IMR-90 (cell line): ENCODE results near the gene GRB14. TPM values are rescaled to one million over a fixed set of nuclear protein-coding genes. Genes with fewer than 3 reads are reported as not detected.

ENCODE experiments used
- ATAC-seq: fragments of 200-7000 bp; cut with Tn5 transposase; 2 replicates; pipeline ENCODE4 v1.9.1; 2020; ENCODE audit warnings: low read depth, mild to moderate bottlenecking, moderate library complexity
- BruUV-seq: library from RNA; stranded (reverse); fragments of 400-500 nt; replicated peaks from 2 replicates; lab custom pipeline; 2021; lab: Mats Ljungman, UMichigan
- CTCF ChIA-PET: fragments of 300-600 bp; formaldehyde crosslinking; extraction: SDS; loops from one replicate; lab custom pipeline; 2021; ENCODE audit warnings: antibody characterized with exemption; lab: Yijun Ruan, JAX
- POLR2A ChIA-PET: fragments of 300-600 bp; sonication (Branson Sonifier 250); formaldehyde crosslinking; loops from one replicate; lab custom pipeline; 2022; ENCODE audit warnings: antibody characterized with exemption; ENCODE audit not compliant: unreplicated experiment; lab: Charles Lee
- DNase-seq: peaks from one replicate; pipeline ENCODE4 v3.0.0; 2013
- H2AFZ ChIP-seq: replicated peaks from 2 replicates; pipeline ENCODE3; 2013; ENCODE audit warnings: low read length, mild to moderate bottlenecking; ENCODE audit not compliant: poor library complexity
- H2AK5ac ChIP-seq: 2 replicates; pipeline ENCODE4 v1.6.1; 2013; ENCODE audit warnings: low read depth, low read length, inconsistent platforms
- H2AK9ac ChIP-seq: replicated peaks from 2 replicates; pipeline ENCODE3; 2013; ENCODE audit warnings: mild to moderate bottlenecking, low read depth, low read length, moderate library complexity; ENCODE audit not compliant: poor library complexity
- H2BK120ac ChIP-seq: 2 replicates; pipeline ENCODE4 v1.6.1; 2013; ENCODE audit warnings: low read depth, low read length, inconsistent platforms
- H2BK15ac ChIP-seq: 3 replicates; pipeline ENCODE4 v1.6.1; 2013; ENCODE audit warnings: low read depth, low read length, inconsistent platforms
- H2BK20ac ChIP-seq: 2 replicates; pipeline ENCODE4 v1.6.1; 2013; ENCODE audit warnings: low read depth, mild to moderate bottlenecking, inconsistent platforms, low read length, moderate library complexity
- H2BK5ac ChIP-seq: 2 replicates; pipeline ENCODE4 v1.6.1; 2013; ENCODE audit warnings: mild to moderate bottlenecking, low read depth, low read length, inconsistent platforms; ENCODE audit not compliant: poor library complexity, severe bottlenecking
- H3K14ac ChIP-seq: replicated peaks from 2 replicates; pipeline ENCODE4 v1.6.1; 2013; ENCODE audit warnings: low read depth, low read length, inconsistent platforms
- H3K18ac ChIP-seq: 2 replicates; pipeline ENCODE4 v1.6.1; 2013; ENCODE audit warnings: low read depth, low read length, control low read depth
- H3K23ac ChIP-seq: 2 replicates; pipeline ENCODE4 v1.6.1; 2013; ENCODE audit warnings: low read depth, low read length, inconsistent platforms
- H3K27ac ChIP-seq: 2 replicates; pipeline ENCODE4 v1.5.1; 2013; ENCODE audit warnings: mild to moderate bottlenecking, control low read depth, low read length; ENCODE audit not compliant: insufficient read depth
- H3K27me3 ChIP-seq: 2 replicates; pipeline ENCODE4 v1.6.1; 2013; ENCODE audit warnings: low read length; ENCODE audit not compliant: control insufficient read depth, insufficient read depth
- H3K36me3 ChIP-seq: 2 replicates; pipeline ENCODE4 v1.6.1; 2013; ENCODE audit warnings: low read length, mixed read lengths; ENCODE audit not compliant: control insufficient read depth, insufficient read depth
- H3K4ac ChIP-seq: 2 replicates; pipeline ENCODE4 v1.6.1; 2013; ENCODE audit warnings: low read depth, low read length, inconsistent platforms
- H3K4me1 ChIP-seq: 2 replicates; pipeline ENCODE4 v1.6.1; 2013; ENCODE audit warnings: low read length, mixed read lengths; ENCODE audit not compliant: control insufficient read depth, insufficient read depth
- H3K4me2 ChIP-seq: 2 replicates; pipeline ENCODE4 v1.6.1; 2013; ENCODE audit warnings: low read depth, mild to moderate bottlenecking, control low read depth, low read length, moderate library complexity
- H3K4me3 ChIP-seq: 2 replicates; pipeline ENCODE4 v1.5.1; 2013; ENCODE audit warnings: low read depth, mild to moderate bottlenecking, control low read depth, low read length, moderate library complexity; ENCODE audit not compliant: insufficient read depth
- H3K56ac ChIP-seq: 2 replicates; pipeline ENCODE4 v1.6.1; 2013; ENCODE audit warnings: low read length, inconsistent platforms; ENCODE audit not compliant: insufficient read depth; ENCODE audit errors: extremely low read depth
- H3K79me1 ChIP-seq, 2 experiments: 2 replicates each; pipeline ENCODE4 v1.6.1; 2013; ENCODE audit warnings: low read length in 2 of 2, inconsistent platforms in 1 of 2, low read depth in 1 of 2
- H3K9ac ChIP-seq: 2 replicates; pipeline ENCODE4 v1.6.1; 2013; ENCODE audit warnings: low read depth, low read length, control low read depth
- H3K9me1 ChIP-seq: 2 replicates; pipeline ENCODE4 v1.6.1; 2013; ENCODE audit warnings: low read length, inconsistent platforms; ENCODE audit not compliant: insufficient read depth
- H3K9me3 ChIP-seq: 2 replicates; pipeline ENCODE4 v1.6.1; 2013; ENCODE audit warnings: low read length; ENCODE audit not compliant: control insufficient read depth, insufficient read depth
- H4K20me1 ChIP-seq: 2 replicates; pipeline ENCODE4 v1.6.1; 2013; ENCODE audit warnings: low read length, inconsistent platforms; ENCODE audit not compliant: insufficient read depth
- H4K5ac ChIP-seq: 2 replicates; pipeline ENCODE4 v1.6.1; 2013; ENCODE audit warnings: mild to moderate bottlenecking, low read depth, low read length, control low read depth
- H4K8ac ChIP-seq, 2 experiments: 2 replicates each; pipeline ENCODE4 v1.6.1; 2013; ENCODE audit warnings: low read depth in 2 of 2, low read length in 2 of 2, control low read depth in 1 of 2, inconsistent platforms in 1 of 2
- H4K91ac ChIP-seq: 2 replicates; pipeline ENCODE4 v1.6.1; 2013; ENCODE audit warnings: low read depth, low read length, inconsistent platforms; ENCODE audit not compliant: insufficient read depth
- BHLHE40 ChIP-seq: fragments of 150-350 bp; IDR thresholded peaks from 2 replicates; pipeline ENCODE4 v1.6.1; 2016; ENCODE audit warnings: mild to moderate bottlenecking, low read depth, low read length
- CEBPB ChIP-seq: IDR thresholded peaks from 2 replicates; pipeline ENCODE4 v1.6.1; 2012; ENCODE audit warnings: low read depth, low read length, improper control_type of control experiment
- CHD1 ChIP-seq: IDR thresholded peaks from 2 replicates; pipeline ENCODE4 v1.6.1; 2012; ENCODE audit warnings: low read depth, low read length, improper control_type of control experiment
- FOS ChIP-seq: fragments of 150-350 bp; IDR thresholded peaks from 2 replicates; pipeline ENCODE4 v1.6.1; 2016; ENCODE audit warnings: low read depth, low read length
- MAFK ChIP-seq: IDR thresholded peaks from 2 replicates; pipeline ENCODE4 v1.6.1; 2012; ENCODE audit warnings: low read depth, low read length, improper control_type of control experiment
- MAZ ChIP-seq: IDR thresholded peaks from 2 replicates; pipeline ENCODE4 v1.6.1; 2012; ENCODE audit warnings: low read depth, mild to moderate bottlenecking, low read length, improper control_type of control experiment, moderate library complexity, borderline replicate concordance
- MXI1 ChIP-seq: IDR thresholded peaks from 2 replicates; pipeline ENCODE4 v1.6.1; 2012; ENCODE audit warnings: low read depth, mild to moderate bottlenecking, low read length, moderate library complexity, borderline replicate concordance
- NFE2L2 ChIP-seq: fragments of 150-350 bp; IDR thresholded peaks from 2 replicates; pipeline ENCODE4 v1.6.1; 2016; ENCODE audit warnings: low read depth, mild to moderate bottlenecking, low read length
- POLR2A ChIP-seq: IDR thresholded peaks from 2 replicates; pipeline ENCODE4 v1.6.1; 2012; ENCODE audit warnings: mild to moderate bottlenecking, low read depth, low read length
- RAD21 ChIP-seq: IDR thresholded peaks from 2 replicates; pipeline ENCODE4 v1.6.1; 2012; ENCODE audit warnings: low read length, improper control_type of control experiment
- RFX5 ChIP-seq: IDR thresholded peaks from 2 replicates; pipeline ENCODE4 v1.8.0; 2012; ENCODE audit warnings: low read depth, mild to moderate bottlenecking, low read length, moderate library complexity
- SMC3 ChIP-seq: fragments of 150-350 bp; IDR thresholded peaks from 2 replicates; pipeline ENCODE4 v1.6.1; 2016; ENCODE audit warnings: low read depth, mild to moderate bottlenecking, antibody characterized with exemption, low read length, moderate library complexity
- whole genome bisulfite sequencing, 2 experiments: methylation state at CpG; one replicate each; pipeline versions ENCODE4 v1.1.5 to v1.1.7; 2013; ENCODE audit warnings: missing lambda C conversion rate in 2 of 2; ENCODE audit not compliant: insufficient read length in 1 of 2; ENCODE audit errors: extremely low coverage in 2 of 2; 5-methylcytosine and 5-hydroxymethylcytosine counted together
- dilution Hi-C: fragments of 300-500 bp; cut with HindIII; formaldehyde crosslinking; loops from one replicate; pipeline ENCODE4 v1.14.3; 2018; ENCODE audit warnings: low sequenced_read_pairs; ENCODE audit not compliant: unreplicated experiment
- in situ Hi-C: fragments of 300-500 bp; cut with MboI; formaldehyde crosslinking; loops from 3 replicates; pipeline ENCODE4 v1.14.3; 2019; ENCODE audit warnings: low sequenced_read_pairs, inconsistent platforms, mixed read lengths
- intact Hi-C: fragments of 100-400 bp; cut with micrococcal nuclease; formaldehyde crosslinking; loops from 2 replicates; pipeline ENCODE4 v1.10.0; 2022
- polyA plus RNA-seq, 3 experiments: library from polyadenylated mRNA; depleted of rRNA; stranded (reverse); fragments of >200 nt; gene quantifications; 2 replicates each; pipeline ENCODE4 v1.2.3, GENCODE V29; 2012; ENCODE audit warnings: low replicate concordance in 1 of 3
- total RNA-seq: library from RNA; depleted of rRNA; stranded (reverse); fragments of >200 nt; gene quantifications from 2 replicates; pipeline ENCODE4 v1.2.3, GENCODE V29; 2012
- TF ChIP-seq, protein P1 (sequence below): fragments of 150-350 bp; IDR thresholded peaks from 2 replicates; pipeline ENCODE4 v1.6.1; 2017; ENCODE audit warnings: mild to moderate bottlenecking, antibody characterized with exemption, low read length, low read depth
- TF ChIP-seq, protein P2 (sequence below): fragments of 150-350 bp; IDR thresholded peaks from 2 replicates; pipeline ENCODE4 v1.6.1; 2016; ENCODE audit warnings: low read depth, mild to moderate bottlenecking, low read length, moderate library complexity, borderline replicate concordance
- TF ChIP-seq, protein P3 (sequence below): conservative IDR thresholded peaks from 2 replicates; pipeline ENCODE4 v1.5.1; 2012; ENCODE audit warnings: mild to moderate bottlenecking, low read depth, low read length, improper control_type of control experiment

The GRB14 gene
- total and polyA plus RNA-seq, 2 of the 4 experiments (the other 2 are of a cell fraction), result not detected

DNA sequence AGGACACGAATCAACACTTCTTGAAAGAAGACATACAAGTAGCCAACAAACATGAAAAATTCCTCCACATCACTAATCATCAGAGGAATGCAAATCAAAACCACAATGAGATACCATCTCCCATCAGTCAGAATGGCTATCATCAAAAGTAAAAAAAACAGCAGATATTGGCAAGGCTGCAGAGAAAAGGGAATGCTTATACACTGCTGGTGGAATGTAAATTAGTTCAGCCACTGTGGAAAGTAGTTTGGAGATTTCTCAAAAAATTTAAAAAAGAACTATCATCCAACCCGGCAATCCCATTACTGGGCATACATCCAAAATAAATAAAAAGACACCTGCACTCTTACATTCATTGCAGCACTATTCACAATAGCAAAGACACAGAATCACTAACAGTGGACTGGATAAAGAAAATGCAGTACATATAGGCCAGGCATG is 78.7 kb downstream of the GRB14 start:
- Histone ChIP-seq H3K9me3 (no peaks in the 10 kb centered on the region), H3K18ac (no peak overlapping the region), H3K79me1 (no peaks in the 10 kb centered on the region), H2BK15ac (no peak overlapping the region), H3K9me1 (no peaks in the 10 kb centered on the region), H4K91ac (no peak overlapping the region), H3K23ac (no peak overlapping the region), H3K4me3 (no peak overlapping the region), H2BK20ac (no peak overlapping the region), H2AFZ (no peak overlapping the region), H3K4ac (no peak overlapping the region), H4K5ac (no peak overlapping the region), H4K8ac (no peak overlapping the region), H2AK9ac (no peak overlapping the region), H3K56ac (no peak overlapping the region), H2BK120ac (no peak overlapping the region), H3K4me2 (no peak overlapping the region), H3K27ac (no peak overlapping the region), H3K14ac (no peak overlapping the region), H3K9ac (no peak overlapping the region), H3K36me3 (no peaks in the 10 kb centered on the region), H2AK5ac (no peak overlapping the region), H2BK5ac (no peak overlapping the region), H3K27me3 (no peaks in the 10 kb centered on the region), H3K4me1 (no peaks in the 10 kb centered on the region), H4K20me1 (no peaks in the 10 kb centered on the region)
- ChIA-PET CTCF (interaction anchor here (1.2 kb wide), 1 partner anchor 19 kb away, joined by 3 read pairs; no protein-coding TSS in a partner anchor), POLR2A (no interaction called here)
- in situ Hi-C loops, result no loop called here
- BruUV-seq, result no TSS peak
- dilution Hi-C loops, result no loop called here
- DNase-seq, result peak; percentile 15
- ATAC-seq, result peak; percentile 57
- WGBS, 2 experiments, result no CpG with 5 or more reads among the region's 2 CpGs
- intact Hi-C loops, result no loop called here
- no peak for TF ChIP-seq CHD1
- TF ChIP-seq RFX5, result no peak
- no peak for TF ChIP-seq RAD21
- no peak for TF ChIP-seq CEBPB
- TF ChIP-seq MAFK, result no peak
- TF ChIP-seq SMC3, result no peak
- no peak for TF ChIP-seq MXI1
- no peak for TF ChIP-seq FOS
- TF ChIP-seq, protein P1, sequence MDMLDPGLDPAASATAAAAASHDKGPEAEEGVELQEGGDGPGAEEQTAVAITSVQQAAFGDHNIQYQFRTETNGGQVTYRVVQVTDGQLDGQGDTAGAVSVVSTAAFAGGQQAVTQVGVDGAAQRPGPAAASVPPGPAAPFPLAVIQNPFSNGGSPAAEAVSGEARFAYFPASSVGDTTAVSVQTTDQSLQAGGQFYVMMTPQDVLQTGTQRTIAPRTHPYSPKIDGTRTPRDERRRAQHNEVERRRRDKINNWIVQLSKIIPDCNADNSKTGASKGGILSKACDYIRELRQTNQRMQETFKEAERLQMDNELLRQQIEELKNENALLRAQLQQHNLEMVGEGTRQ, result no peak
- TF ChIP-seq MAZ, result no peak
- no peak for TF ChIP-seq NFE2L2
- no peak for TF ChIP-seq POLR2A
- TF ChIP-seq BHLHE40, result no peak
- TF ChIP-seq, protein P2, sequence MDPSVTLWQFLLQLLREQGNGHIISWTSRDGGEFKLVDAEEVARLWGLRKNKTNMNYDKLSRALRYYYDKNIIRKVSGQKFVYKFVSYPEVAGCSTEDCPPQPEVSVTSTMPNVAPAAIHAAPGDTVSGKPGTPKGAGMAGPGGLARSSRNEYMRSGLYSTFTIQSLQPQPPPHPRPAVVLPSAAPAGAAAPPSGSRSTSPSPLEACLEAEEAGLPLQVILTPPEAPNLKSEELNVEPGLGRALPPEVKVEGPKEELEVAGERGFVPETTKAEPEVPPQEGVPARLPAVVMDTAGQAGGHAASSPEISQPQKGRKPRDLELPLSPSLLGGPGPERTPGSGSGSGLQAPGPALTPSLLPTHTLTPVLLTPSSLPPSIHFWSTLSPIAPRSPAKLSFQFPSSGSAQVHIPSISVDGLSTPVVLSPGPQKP, result no peak
- TF ChIP-seq, protein P3, sequence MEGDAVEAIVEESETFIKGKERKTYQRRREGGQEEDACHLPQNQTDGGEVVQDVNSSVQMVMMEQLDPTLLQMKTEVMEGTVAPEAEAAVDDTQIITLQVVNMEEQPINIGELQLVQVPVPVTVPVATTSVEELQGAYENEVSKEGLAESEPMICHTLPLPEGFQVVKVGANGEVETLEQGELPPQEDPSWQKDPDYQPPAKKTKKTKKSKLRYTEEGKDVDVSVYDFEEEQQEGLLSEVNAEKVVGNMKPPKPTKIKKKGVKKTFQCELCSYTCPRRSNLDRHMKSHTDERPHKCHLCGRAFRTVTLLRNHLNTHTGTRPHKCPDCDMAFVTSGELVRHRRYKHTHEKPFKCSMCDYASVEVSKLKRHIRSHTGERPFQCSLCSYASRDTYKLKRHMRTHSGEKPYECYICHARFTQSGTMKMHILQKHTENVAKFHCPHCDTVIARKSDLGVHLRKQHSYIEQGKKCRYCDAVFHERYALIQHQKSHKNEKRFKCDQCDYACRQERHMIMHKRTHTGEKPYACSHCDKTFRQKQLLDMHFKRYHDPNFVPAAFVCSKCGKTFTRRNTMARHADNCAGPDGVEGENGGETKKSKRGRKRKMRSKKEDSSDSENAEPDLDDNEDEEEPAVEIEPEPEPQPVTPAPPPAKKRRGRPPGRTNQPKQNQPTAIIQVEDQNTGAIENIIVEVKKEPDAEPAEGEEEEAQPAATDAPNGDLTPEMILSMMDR, result no peak
